ENCODE results near the gene PRR35.

DNA sequence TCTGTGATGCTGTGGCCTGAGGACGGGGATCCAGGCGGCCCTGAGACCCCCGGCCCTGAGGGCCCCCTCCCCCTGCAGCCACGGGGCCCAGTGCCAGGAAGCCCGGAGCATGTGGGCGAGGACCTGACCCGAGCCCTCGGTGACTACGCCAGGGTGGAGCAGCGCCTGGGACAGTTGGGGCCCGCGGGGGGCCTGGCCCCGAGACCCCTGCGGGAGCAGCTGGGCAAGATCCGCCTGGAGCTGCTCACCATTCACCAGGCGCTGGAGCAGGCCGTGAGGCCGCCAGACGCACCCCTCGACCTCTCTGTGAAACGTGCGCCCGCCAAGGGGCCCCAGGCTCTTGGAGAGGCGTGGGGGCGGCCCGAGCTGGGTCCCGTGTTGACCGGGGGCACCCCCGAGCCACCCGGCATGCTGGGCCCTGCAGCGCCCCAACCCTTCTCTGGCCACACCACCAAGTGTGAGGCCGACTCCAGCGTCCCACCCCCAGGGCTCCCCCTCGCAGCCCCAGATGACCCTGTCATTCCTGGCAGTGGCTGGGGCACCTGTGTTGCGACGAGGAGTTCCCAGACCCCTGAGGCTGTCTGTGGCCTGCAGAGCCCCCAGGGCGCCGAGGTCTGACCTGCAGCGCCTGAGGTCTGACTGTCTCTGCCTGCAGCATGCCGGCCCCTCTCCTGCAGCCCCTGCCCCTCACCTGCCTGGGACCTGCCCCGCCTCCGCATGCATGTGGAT is 4.7 kb downstream of the PRR35 start:
- TF ChIP-seq, protein P1, sequence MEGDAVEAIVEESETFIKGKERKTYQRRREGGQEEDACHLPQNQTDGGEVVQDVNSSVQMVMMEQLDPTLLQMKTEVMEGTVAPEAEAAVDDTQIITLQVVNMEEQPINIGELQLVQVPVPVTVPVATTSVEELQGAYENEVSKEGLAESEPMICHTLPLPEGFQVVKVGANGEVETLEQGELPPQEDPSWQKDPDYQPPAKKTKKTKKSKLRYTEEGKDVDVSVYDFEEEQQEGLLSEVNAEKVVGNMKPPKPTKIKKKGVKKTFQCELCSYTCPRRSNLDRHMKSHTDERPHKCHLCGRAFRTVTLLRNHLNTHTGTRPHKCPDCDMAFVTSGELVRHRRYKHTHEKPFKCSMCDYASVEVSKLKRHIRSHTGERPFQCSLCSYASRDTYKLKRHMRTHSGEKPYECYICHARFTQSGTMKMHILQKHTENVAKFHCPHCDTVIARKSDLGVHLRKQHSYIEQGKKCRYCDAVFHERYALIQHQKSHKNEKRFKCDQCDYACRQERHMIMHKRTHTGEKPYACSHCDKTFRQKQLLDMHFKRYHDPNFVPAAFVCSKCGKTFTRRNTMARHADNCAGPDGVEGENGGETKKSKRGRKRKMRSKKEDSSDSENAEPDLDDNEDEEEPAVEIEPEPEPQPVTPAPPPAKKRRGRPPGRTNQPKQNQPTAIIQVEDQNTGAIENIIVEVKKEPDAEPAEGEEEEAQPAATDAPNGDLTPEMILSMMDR (IDR thresholded peaks at IDR 0.05), result no peak
- TF ChIP-seq POLR2A (IDR thresholded peaks at IDR 0.05), result no peak
